Neural cell (in vitro differentiated cells): Measurements from ENCODE around the gene PARK7. TPM values are rescaled to one million over a fixed set of nuclear protein-coding genes. Genes with fewer than 3 reads are reported as not detected.

Experiments used
- H2AFZ ChIP-seq: fragments of 200-600, 300-800 bp; sonication (generic), shearing (Covaris generic); 2 replicates; pipeline ENCODE4 v1.6.0; 2014; ENCODE audit warnings: low read depth, mild to moderate bottlenecking, antibody characterized with exemption, low read length, moderate library complexity
- H3F3A ChIP-seq: fragments of 200-600 bp; shearing (Covaris generic); 2 replicates; pipeline ENCODE4 v1.6.1; 2016; ENCODE audit warnings: mild to moderate bottlenecking, moderate library complexity, mixed read lengths, antibody characterized with exemption, low read length; ENCODE audit not compliant: insufficient read depth, poor library complexity, severe bottlenecking
- H3K27ac ChIP-seq: fragments of 200-600, 300-800 bp; sonication (generic), shearing (Covaris generic); 2 replicates; pipeline ENCODE4 v1.5.1; 2014; ENCODE audit warnings: mild to moderate bottlenecking, low read length, moderate library complexity
- H3K27me3 ChIP-seq: fragments of 300-800, 200-600 bp; sonication (generic), shearing (Covaris generic); 2 replicates; pipeline ENCODE4 v1.6.0; 2014; ENCODE audit warnings: mild to moderate bottlenecking, low read depth, low read length, moderate library complexity; ENCODE audit not compliant: insufficient read depth
- H3K36me3 ChIP-seq: fragments of 300-800, 200-600 bp; sonication (generic), shearing (Covaris generic); 2 replicates; pipeline ENCODE4 v1.5.1; 2014; ENCODE audit warnings: mild to moderate bottlenecking, antibody characterized with exemption, low read length, moderate library complexity; ENCODE audit not compliant: insufficient read depth
- H3K4me2 ChIP-seq: fragments of 300-800, 200-600 bp; sonication (generic), shearing (Covaris generic); 2 replicates; pipeline ENCODE4 v1.6.0; 2014; ENCODE audit warnings: mild to moderate bottlenecking, low read length
- H3K4me3 ChIP-seq: fragments of 300-800, 200-600 bp; sonication (generic), shearing (Covaris generic); 2 replicates; pipeline ENCODE4 v1.5.1; 2014; ENCODE audit warnings: mild to moderate bottlenecking, low read length, moderate library complexity
- H3K79me2 ChIP-seq: fragments of 200-600 bp; shearing (Covaris generic); replicated peaks from 2 replicates; pipeline ENCODE4 v1.6.0; 2014; ENCODE audit warnings: mild to moderate bottlenecking, low read length, moderate library complexity; ENCODE audit not compliant: insufficient read depth
- H3K9ac ChIP-seq: fragments of 300-800, 200-600 bp; sonication (generic), shearing (Covaris generic); 2 replicates; pipeline ENCODE4 v1.6.1; 2016; ENCODE audit warnings: mild to moderate bottlenecking, low read length, mixed read lengths
- H3K9me2 ChIP-seq: fragments of 200-600 bp; shearing (Covaris generic); 2 replicates; pipeline ENCODE4 v1.6.1; 2016; ENCODE audit warnings: mild to moderate bottlenecking, low read length, mixed read lengths; ENCODE audit not compliant: insufficient read depth
- H3K9me3 ChIP-seq: fragments of 200-600, 300-800 bp; sonication (generic), shearing (Covaris generic); 2 replicates; pipeline ENCODE4 v1.6.1; 2016; ENCODE audit warnings: mild to moderate bottlenecking, mixed run types, low read length, moderate library complexity, mixed read lengths
- H4K20me1 ChIP-seq: fragments of 200-600 bp; shearing (Covaris generic); 2 replicates; pipeline ENCODE4 v1.6.1; 2016; ENCODE audit warnings: mild to moderate bottlenecking, mixed run types; ENCODE audit not compliant: insufficient read depth
- CTCF ChIP-seq: fragments of 450-650 bp; IDR thresholded peaks from 2 replicates; pipeline ENCODE4 v1.5.1; 2014; ENCODE audit warnings: antibody characterized with exemption, mild to moderate bottlenecking, moderate library complexity; ENCODE audit not compliant: poor library complexity, severe bottlenecking
- EP300 ChIP-seq: fragments of 450-650 bp; conservative IDR thresholded peaks from 2 replicates; pipeline ENCODE4 v1.6.1; 2014; ENCODE audit warnings: antibody characterized with exemption, mild to moderate bottlenecking, moderate library complexity; ENCODE audit not compliant: poor library complexity, severe bottlenecking
- EZH2 ChIP-seq: fragments of 200-600, 300-800 bp; shearing (Covaris generic), sonication (generic); IDR thresholded peaks from 2 replicates; pipeline ENCODE4 v1.6.1; 2014; ENCODE audit warnings: antibody characterized with exemption, low read length, borderline replicate concordance, mild to moderate bottlenecking; ENCODE audit not compliant: insufficient read depth, poor library complexity, severe bottlenecking
- MXI1 ChIP-seq: fragments of 450-650 bp; conservative IDR thresholded peaks from 2 replicates; pipeline ENCODE4 v1.6.1; 2014; ENCODE audit warnings: antibody characterized with exemption, mild to moderate bottlenecking; ENCODE audit not compliant: poor library complexity, severe bottlenecking
- POLR2AphosphoS5 ChIP-seq: IDR thresholded peaks from 2 replicates; pipeline ENCODE4 v1.6.1; 2012
- RAD21 ChIP-seq: fragments of 450-650 bp; conservative IDR thresholded peaks from 2 replicates; pipeline ENCODE4 v1.6.1; 2014; ENCODE audit warnings: antibody characterized with exemption, mild to moderate bottlenecking, moderate library complexity
- REST ChIP-seq: IDR thresholded peaks from 2 replicates; pipeline ENCODE4 v1.6.1; 2012; ENCODE audit warnings: borderline replicate concordance
- SMC3 ChIP-seq: fragments of 450-650 bp; conservative IDR thresholded peaks from 2 replicates; pipeline ENCODE4 v1.6.1; 2014; ENCODE audit warnings: antibody characterized with exemption, mild to moderate bottlenecking, moderate library complexity; ENCODE audit not compliant: poor library complexity
- TAF1 ChIP-seq: IDR thresholded peaks from 2 replicates; pipeline ENCODE4 v1.6.1; 2012; ENCODE audit warnings: low read depth
- polyA plus RNA-seq: library from polyadenylated mRNA; depleted of rRNA; stranded (reverse); fragments of >200 nt; gene quantifications from 2 replicates; pipeline ENCODE4 v1.2.3, GENCODE V29; 2014

Gene PARK7
- polyA plus RNA-seq, 1 donor from 2014 or later, result 378 TPM

- no peaks in the 10 kb centered on the region for H4K20me1 ChIP-seq
- H3K9me2 ChIP-seq, result no peaks in the 10 kb centered on the region
- no peak overlapping the region for H3K9ac ChIP-seq
- no peak overlapping the region for H3K27ac ChIP-seq
- H3K36me3 ChIP-seq, result peaks cover 13% of the 10 kb centered on the region
- no peak overlapping the region for H3K4me2 ChIP-seq
- H3K4me3 ChIP-seq, result no peak overlapping the region
- no peak for TF ChIP-seq TAF1
- TF ChIP-seq EZH2, result no peak
- no peak for TF ChIP-seq MXI1
- no peak for TF ChIP-seq CTCF
- TF ChIP-seq EP300, result no peak
- TF ChIP-seq POLR2AphosphoS5, result no peak
- no peak for TF ChIP-seq REST
- no peak for TF ChIP-seq SMC3
- no peak for TF ChIP-seq RAD21
- H3K79me2 ChIP-seq, result peaks cover 13% of the 10 kb centered on the region
- no peaks in the 10 kb centered on the region for H3F3A ChIP-seq
- no peaks in the 10 kb centered on the region for H3K9me3 ChIP-seq
- no peak overlapping the region for H2AFZ ChIP-seq
- H3K27me3 ChIP-seq, result no peaks in the 10 kb centered on the region
Measured at GRCh38 chr1:7967651-7968050, 6.1 kb downstream of the PARK7 start.

- Histone ChIP-seq H3K27me3 (no peaks in the 10 kb centered on the region), H3K9me3 (no peaks in the 10 kb centered on the region), H3K9ac (no peak overlapping the region), H3K4me3 (no peak overlapping the region), H3F3A (no peaks in the 10 kb centered on the region), H4K20me1 (no peaks in the 10 kb centered on the region), H3K79me2 (peaks cover 8% of the 10 kb centered on the region), H3K4me2 (no peak overlapping the region), H3K27ac (no peak overlapping the region), H2AFZ (no peak overlapping the region), H3K36me3 (peaks cover 13% of the 10 kb centered on the region), H3K9me2 (no peaks in the 10 kb centered on the region)
- TF ChIP-seq TAF1, result no peak
- no peak for TF ChIP-seq EZH2
- no peak for TF ChIP-seq CTCF
- TF ChIP-seq MXI1, result no peak
- no peak for TF ChIP-seq EP300
- TF ChIP-seq RAD21, result no peak
- TF ChIP-seq REST, result no peak
- TF ChIP-seq POLR2AphosphoS5, result no peak
- no peak for TF ChIP-seq SMC3
Measured at GRCh38 chr1:7970246-7970645, 8.7 kb downstream of the PARK7 start.
